DOHH2 (cell line): ENCODE measurements around the gene HNRNPAB.
"Not testable (repeated sequence)": the region's sequence is repeated elsewhere in the genome, so short reads cannot be mapped to it uniquely, and the experiment has no call there.

Experiments
- H3F3A ChIP-seq: fragments of 200-600 bp; sonication (generic), shearing (Covaris generic); 2 replicates; pipeline ENCODE4 v1.6.0; 2016; ENCODE audit warnings: antibody characterized with exemption, mild to moderate bottlenecking; ENCODE audit not compliant: control insufficient read depth, insufficient read depth
- H3K27ac ChIP-seq: fragments of 200-600 bp; sonication (generic); 2 replicates; pipeline ENCODE4 v1.5.1; 2014; ENCODE audit warnings: low read depth, mild to moderate bottlenecking, low read length, moderate library complexity
- H3K27me3 ChIP-seq: fragments of 200-600 bp; sonication (generic); 2 replicates; pipeline ENCODE4 v1.6.1; 2014; ENCODE audit warnings: mild to moderate bottlenecking, low read length, mixed read lengths; ENCODE audit not compliant: control insufficient read depth
- H3K36me3 ChIP-seq: fragments of 200-600 bp; sonication (generic); 2 replicates; pipeline ENCODE4 v1.6.1; 2014; ENCODE audit warnings: mild to moderate bottlenecking, low read length, moderate library complexity, mixed read lengths; ENCODE audit not compliant: control insufficient read depth
- H3K4me1 ChIP-seq: fragments of 200-600 bp; sonication (generic); 2 replicates; pipeline ENCODE4 v1.6.1; 2014; ENCODE audit warnings: mild to moderate bottlenecking, low read length, mixed read lengths; ENCODE audit not compliant: control insufficient read depth
- H3K4me2 ChIP-seq: fragments of 200-600 bp; sonication (generic); 2 replicates; pipeline ENCODE4 v1.6.0; 2014; ENCODE audit warnings: mild to moderate bottlenecking, low read length, moderate library complexity
- H3K4me3 ChIP-seq: fragments of 200-600 bp; sonication (generic); 2 replicates; pipeline ENCODE4 v1.5.1; 2014; ENCODE audit warnings: mild to moderate bottlenecking, low read length, mixed read lengths
- H3K79me2 ChIP-seq: fragments of 200-600 bp; sonication (generic); 2 replicates; pipeline ENCODE4 v1.6.1; 2014; ENCODE audit warnings: mild to moderate bottlenecking, low read length, mixed read lengths; ENCODE audit not compliant: control insufficient read depth
- H3K9me2 ChIP-seq: fragments of 200-600 bp; sonication (generic); replicated peaks from 2 replicates; pipeline ENCODE4 v1.6.1; 2014; ENCODE audit warnings: mild to moderate bottlenecking, low read length, mixed read lengths; ENCODE audit not compliant: control insufficient read depth
- H3K9me3 ChIP-seq: fragments of 200-600 bp; sonication (generic); 2 replicates; pipeline ENCODE4 v1.6.1; 2014; ENCODE audit warnings: antibody characterized with exemption, low read length, mixed read lengths; ENCODE audit not compliant: control insufficient read depth, insufficient read depth
- H4K20me1 ChIP-seq: fragments of 200-600 bp; sonication (generic); 2 replicates; pipeline ENCODE4 v1.6.0; 2014; ENCODE audit warnings: low read depth, mild to moderate bottlenecking, antibody characterized with exemption, low read length, moderate library complexity; ENCODE audit not compliant: control insufficient read depth, insufficient read depth
- CTCF ChIP-seq: fragments of 200-600 bp; sonication (generic); IDR thresholded peaks from one replicate; pipeline ENCODE4 v1.5.1; 2014; ENCODE audit warnings: antibody characterized with exemption, mild to moderate bottlenecking, low read depth, low read length; ENCODE audit not compliant: poor library complexity, severe bottlenecking
- EZH2phosphoT487 ChIP-seq: fragments of 200-600 bp; sonication (generic); IDR thresholded peaks from 2 replicates; pipeline ENCODE4 v1.6.1; 2017; ENCODE audit warnings: borderline replicate concordance, mild to moderate bottlenecking, antibody characterized with exemption, low read length, moderate library complexity, mixed read lengths

The HNRNPAB gene

DNA sequence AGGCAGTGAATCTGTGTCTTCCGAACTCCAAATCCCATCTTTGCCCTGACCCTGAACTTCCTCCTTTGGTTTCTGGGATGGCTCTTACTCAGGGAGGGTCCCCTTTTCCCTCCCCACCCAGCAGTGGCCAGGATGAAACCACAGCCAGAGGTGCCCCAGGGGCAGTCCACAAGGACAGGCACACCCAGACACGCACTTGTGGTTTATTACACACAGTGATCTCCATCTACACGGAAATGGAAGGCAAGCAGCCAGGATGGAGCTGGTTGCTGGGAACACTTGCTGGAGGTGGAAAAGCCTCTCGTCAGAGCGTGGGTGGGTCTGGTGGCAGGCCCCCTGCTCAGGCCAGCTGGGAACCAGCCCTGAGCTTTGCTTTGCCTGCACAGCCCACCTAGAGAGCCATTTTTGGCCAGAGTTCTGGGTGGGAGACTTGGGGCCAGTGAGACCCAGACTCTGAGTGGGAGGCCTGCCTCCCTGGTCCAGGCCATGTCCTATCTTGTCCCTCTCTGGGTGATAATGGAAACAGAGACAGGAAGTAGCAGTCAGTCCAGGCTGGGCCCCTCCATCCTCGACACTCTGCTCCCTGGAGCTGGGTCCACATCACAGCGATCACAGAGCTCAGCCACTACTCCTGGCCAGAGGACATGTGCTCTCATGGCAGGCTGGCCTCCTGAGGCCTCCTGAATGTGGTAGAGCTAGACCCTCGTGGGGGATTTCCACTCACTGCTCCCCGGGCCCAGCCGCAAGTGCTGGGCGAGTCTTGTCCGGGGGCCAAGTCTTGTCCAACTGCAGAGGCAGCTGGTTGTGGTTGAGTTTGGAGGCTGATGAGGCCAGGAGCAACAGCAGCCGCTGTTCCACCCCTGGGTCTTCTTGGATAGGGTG is 33.3 kb downstream of the HNRNPAB start:
- Histone ChIP-seq H3K79me2 (no peaks in the 10 kb centered on the region), H3F3A (peaks cover 39% of the 10 kb centered on the region), H3K27me3 (no peaks in the 10 kb centered on the region), H3K4me1 (peaks cover 82% of the 10 kb centered on the region), H3K36me3 (no peaks in the 10 kb centered on the region), H3K4me2 (peak overlapping the region; percentile 69), H4K20me1 (no peaks in the 10 kb centered on the region), H3K27ac (peak overlapping the region; percentile 88), H3K9me3 (no peaks in the 10 kb centered on the region), H3K4me3 (peak overlapping the region; percentile 58), H3K9me2 (no peaks in the 10 kb centered on the region)
- TF ChIP-seq EZH2phosphoT487: no peak
- no peak for TF ChIP-seq CTCF

DNA sequence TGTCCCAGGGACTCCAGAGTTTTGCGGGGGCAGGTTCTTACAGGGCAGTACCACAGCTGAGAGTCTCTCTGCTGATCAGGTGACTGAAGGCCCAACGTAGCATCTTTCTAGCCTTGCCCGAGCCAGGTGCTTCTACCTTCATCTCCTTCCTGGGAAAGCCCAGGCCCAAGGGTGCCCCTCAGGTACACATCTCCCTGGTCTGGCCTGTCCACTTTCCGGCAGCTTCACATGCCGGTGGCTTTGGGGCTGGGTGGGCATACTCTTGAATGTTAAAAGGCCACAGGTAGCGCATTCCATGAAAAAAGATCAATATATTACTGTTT is 33.9 kb downstream of the HNRNPAB start:
- Histone ChIP-seq H3F3A (peaks cover 34% of the 10 kb centered on the region), H3K27ac (peak overlapping the region; percentile 88), H3K4me1 (peaks cover 76% of the 10 kb centered on the region), H3K4me3 (peak overlapping the region; percentile 58), H4K20me1 (no peaks in the 10 kb centered on the region), H3K9me3 (no peaks in the 10 kb centered on the region), H3K9me2 (no peaks in the 10 kb centered on the region), H3K4me2 (peak overlapping the region; percentile 69), H3K27me3 (no peaks in the 10 kb centered on the region), H3K36me3 (no peaks in the 10 kb centered on the region), H3K79me2 (no peaks in the 10 kb centered on the region)
- TF ChIP-seq EZH2phosphoT487 (no peak), CTCF (no peak)

DNA sequence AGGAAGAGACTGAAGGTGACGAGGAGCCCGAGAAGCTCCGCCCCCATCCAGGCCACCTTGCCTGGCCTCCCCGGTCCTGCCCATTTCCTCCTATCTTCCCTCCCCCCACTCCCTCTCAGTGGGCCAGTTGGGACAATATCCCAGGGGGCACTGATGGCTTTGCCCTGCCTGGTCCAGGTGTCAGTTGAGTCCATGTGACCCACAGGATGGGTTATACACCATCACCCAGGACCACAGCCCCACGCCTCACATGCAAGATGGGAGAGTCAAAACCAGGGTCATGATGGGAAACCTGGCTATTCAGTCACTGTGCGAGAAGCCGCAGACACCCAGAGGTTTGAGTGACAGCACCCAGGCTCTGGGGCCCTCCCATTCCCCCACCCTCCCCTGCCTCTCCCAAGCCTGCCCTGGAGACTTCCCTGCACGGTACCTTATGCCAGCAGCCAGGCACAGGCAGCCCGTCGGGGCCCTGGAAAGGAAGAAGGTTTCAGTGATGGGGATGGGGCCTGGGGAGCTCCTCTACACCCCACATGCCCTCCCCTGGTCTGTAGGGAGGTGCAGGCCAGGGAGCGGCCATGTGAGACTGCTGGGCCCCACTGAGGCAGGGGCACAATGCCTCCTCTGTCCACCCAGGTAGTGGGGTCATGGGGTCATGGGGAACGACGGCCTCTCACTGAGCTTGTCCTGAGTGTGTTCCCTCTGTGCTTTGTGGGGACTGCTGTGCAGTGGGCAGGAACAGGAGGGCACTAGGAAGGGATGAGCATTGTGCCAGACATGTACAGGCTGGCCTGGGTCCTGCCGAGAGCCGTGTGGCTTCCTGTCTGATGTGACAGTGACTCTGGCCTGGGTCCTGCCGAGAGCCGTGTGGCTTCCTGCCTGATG is 34.6 kb downstream of the HNRNPAB start:
- Histone ChIP-seq H3K27ac (peak overlapping the region; percentile 88), H3K4me1 (peaks cover 74% of the 10 kb centered on the region), H3K4me2 (peak overlapping the region; percentile 69)

DNA sequence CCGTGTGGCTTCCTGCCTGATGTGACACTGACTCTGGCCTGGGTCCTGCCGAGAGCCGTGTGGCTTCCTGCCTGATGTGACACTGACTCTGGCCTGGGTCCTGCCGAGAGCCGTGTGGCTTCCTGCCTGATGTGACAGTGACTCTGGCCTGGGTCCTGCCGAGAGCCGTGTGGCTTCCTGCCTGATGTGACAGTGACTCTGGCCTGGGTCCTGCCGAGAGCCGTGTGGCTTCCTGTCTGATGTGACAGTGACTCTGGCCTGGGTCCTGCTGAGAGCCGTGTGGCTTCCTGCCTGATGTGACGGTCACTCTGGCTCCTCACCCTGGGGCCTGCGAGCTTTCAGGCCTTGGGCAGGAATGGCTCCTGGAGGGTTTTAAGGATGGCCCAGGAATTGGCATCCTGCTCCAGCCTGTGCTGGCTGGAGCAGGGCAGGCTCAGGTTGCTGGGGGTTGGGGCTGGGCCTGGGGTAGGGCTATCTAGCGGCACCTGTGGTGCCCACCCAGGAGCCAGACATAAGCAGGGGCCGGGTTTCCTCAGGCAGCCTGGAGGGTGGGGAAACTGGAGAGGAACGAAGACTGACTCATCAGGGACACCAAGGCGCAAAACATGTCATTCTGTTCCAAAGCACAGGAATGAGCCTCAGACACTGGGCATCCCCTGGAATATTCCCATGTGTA is 35.4 kb downstream of the HNRNPAB start:
- H4K20me1 ChIP-seq, H3K27me3 ChIP-seq, H3K79me2 ChIP-seq, H3K36me3 ChIP-seq, H3K9me3 ChIP-seq, H3K9me2 ChIP-seq: not testable (repeated sequence)
- Histone ChIP-seq H3F3A (peaks cover 30% of the 10 kb centered on the region), H3K4me1 (peaks cover 69% of the 10 kb centered on the region), H3K27ac (peak overlapping the region; percentile 88), H3K4me3 (peak overlapping the region; percentile 71), H3K4me2 (peak overlapping the region; percentile 69)

More for the DNA sequence above, 34.6 kb downstream of the HNRNPAB start:
- H3F3A ChIP-seq: peaks cover 28% of the 10 kb centered on the region
- H3K9me3 ChIP-seq: no peaks in the 10 kb centered on the region
- H3K4me3 ChIP-seq: peak overlapping the region; percentile 58
- H3K9me2 ChIP-seq: no peaks in the 10 kb centered on the region
- no peak for TF ChIP-seq EZH2phosphoT487
- TF ChIP-seq CTCF: no peak
- no peaks in the 10 kb centered on the region for H4K20me1 ChIP-seq
- no peaks in the 10 kb centered on the region for H3K79me2 ChIP-seq
- no peaks in the 10 kb centered on the region for H3K27me3 ChIP-seq
- H3K36me3 ChIP-seq: no peaks in the 10 kb centered on the region
